GM19023 (cell line): ENCODE data around the gene DGKB.
A peak's percentile ranks its signal among the peaks of the same experiment; 100 is the strongest.

Experiments
- ATAC-seq: cut with Tn5 transposase; IDR thresholded peaks from one replicate; pipeline ENCODE4 v1.9.1; 2021; ENCODE audit warnings: mild to moderate bottlenecking, moderate library complexity; ENCODE audit not compliant: unreplicated experiment

DGKB gene

DNA sequence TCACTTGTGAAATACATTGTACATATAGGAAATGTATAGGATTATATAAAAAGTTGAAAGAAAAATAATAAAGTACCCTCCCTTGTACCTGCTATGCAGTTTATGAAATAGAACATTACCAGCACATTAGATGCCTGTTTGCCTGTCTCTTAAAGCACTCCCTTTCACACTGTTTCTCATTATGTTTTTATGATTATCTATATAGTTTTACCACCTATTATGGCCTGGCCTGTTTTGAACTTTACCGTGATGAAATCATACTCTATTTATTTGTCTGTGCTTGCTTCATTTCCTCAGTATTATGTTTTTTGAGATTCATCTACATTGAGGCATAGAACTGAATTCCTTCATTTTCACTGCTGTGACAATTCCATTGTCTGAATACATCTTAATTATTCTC lies 41.1 kb downstream of the DGKB start:
- no peak for ATAC-seq

DNA sequence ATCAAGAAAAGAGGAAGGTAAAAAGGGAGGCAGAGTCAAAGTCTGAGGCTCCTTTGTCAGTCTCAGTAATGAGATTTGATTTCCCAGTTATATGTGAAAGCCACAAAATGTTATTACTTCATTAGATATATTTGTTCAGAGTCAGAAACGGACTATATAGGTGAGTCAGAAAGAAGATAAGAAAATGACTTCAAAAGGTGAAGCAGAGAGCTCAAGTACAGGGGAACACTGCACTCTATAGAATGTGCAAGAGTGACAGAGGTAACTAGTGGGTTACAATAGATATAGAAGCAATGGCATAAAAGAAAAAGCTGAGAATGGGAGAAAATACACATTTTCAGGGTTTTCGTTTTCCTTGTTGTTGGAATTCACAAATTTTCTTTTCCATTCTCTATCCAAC lies 43.3 kb downstream of the DGKB start:
- no peak for ATAC-seq

DNA sequence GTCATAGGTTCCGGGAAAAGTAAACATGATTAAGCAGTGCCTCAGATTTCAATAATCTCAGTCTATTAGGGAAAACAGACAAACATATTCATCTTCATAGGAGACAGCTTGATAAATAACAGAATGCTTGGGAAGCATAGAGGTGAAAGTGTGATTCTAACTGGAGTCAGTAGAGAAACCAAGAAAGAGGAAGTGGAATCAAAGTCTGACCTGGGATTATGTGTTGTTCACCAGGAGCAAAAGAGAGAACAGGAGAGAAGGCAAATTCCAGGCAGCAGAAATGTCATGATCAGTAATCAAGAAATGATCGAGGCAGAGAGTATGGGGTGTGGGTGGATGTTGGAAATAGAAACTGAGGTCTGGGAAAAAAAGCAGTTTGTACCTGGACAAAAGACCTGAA lies 43.7 kb downstream of the DGKB start:
- no peak for ATAC-seq

DNA sequence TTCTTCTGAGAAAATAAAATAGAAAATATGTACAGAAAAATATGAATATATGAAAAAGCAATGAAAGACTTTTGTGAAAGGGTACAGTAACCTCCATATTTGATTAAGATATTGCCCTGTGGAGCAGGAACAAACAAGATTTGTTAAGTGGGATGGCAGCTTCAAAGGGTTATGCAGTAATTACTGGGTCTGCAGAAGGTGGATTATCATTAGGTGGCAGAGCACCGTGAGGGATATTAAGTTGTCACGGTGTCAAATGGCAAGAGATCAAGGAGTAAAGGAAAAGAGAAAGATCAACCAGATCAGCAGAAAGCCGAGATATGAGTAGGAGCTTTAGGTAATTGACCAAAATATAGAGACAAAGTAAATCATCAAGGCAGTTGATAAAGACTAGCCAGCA lies 44.1 kb downstream of the DGKB start:
- ATAC-seq: no peak

DNA sequence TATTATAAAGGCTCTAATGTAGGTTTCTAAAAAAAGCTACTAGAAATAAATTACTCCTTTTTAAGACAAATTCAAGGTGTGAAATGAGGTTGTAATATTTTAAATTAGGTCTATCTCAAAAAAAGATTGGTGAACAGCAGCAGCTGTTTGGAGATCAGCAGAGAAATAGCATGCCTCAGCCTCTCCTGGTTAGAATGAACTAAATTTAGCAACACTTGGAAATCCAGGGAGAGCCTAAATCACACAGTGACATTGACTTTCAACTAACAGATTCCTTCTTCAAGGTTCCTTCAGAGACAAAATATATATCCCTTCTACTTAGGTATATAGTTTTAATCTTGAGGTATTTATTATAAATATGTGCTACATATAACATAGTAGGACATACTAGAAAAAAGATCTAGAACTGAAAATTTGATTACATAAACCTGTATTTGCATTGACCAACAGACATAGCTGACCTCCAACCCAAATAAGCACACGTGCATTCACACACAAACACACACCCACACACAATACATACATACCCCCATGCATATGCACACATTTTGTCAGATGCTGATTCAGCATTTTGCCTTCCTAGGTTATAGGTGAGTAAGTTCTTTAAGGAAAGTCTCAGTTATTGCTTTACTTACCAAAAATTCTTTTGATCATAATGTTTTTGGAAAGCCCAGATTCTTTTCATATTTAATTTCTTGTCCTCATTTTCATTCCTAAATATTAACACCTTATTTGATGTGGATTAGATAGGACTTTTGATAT lies 47.3 kb downstream of the DGKB start:
- ATAC-seq: no peak

DNA sequence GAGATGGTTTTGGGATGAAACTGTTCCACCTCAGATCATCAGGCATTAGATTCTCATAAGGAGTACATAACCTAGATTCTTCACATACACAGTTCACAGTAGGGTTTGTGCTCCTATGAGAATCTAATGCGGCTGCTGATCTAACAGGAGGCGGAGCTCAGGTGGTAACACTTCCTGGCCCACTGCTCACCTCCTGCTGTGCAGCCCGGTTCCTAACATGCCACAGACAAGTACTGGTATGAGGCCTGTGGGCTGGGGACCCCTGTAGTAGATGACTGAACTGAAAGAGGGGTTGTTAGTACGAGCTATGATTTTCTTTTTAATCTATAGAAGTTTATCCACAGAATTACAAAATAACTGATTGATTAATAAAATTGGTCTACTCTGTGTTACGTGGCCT lies 48.1 kb downstream of the DGKB start:
- ATAC-seq: no peak

DNA sequence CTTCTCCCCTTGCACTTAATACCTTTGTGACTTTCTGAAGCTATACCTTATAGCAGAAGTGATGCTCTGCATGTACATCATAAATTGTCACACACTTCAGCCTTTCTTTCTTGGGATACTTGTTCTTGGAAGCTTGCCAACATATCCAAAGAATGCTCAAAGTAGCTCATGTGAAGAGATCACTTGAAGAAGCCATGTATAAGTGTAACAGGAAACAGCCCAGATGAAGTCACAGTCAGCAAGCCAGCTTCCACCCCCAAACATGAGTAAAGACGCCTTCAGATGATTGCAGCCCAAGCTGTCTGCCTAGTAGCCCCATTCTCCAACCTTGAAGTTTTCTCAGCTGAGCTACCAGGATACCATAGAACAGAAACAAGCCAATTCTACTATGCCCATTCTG lies 50.9 kb downstream of the DGKB start:
- ATAC-seq: no peak

DNA sequence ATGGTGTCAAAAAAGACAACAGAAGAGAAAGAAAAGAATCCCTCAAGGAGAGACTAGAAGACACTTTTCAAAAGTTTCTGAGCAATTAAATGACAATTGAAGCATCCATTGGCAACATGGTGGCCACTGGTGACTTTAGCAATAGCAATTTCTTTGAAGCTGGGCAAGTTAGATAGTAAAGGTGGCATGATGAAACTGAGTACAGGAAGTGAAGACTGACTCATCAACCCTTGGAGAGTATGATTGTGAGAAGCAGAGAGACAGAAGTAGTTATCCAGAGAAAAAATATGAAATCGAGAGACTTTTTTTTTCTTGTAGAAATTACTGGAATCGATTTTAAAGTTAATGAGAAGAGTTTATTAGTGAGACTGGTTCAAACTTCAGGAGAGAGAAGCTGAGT lies 52.5 kb downstream of the DGKB start:
- ATAC-seq: no peak

DNA sequence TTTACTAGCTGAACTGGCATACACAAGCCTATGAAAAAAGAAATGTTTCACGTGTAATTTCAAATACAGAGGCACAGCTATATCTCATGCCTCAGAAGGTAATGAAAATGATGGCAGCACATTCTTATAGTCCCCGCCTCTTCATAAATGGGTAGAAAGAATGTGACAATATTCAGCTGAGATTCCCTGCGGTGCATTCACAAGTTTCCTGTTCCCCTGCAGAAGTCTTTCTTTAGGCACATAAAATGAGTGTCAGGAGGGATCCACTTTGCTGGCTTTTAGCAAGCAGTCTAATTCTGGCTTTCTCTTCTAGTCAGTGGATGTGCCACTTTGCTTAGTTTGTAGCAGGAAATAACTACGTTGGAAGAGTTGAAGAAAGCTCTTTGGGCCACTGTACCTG lies 56.1 kb downstream of the DGKB start:
- ATAC-seq: no peak

DNA sequence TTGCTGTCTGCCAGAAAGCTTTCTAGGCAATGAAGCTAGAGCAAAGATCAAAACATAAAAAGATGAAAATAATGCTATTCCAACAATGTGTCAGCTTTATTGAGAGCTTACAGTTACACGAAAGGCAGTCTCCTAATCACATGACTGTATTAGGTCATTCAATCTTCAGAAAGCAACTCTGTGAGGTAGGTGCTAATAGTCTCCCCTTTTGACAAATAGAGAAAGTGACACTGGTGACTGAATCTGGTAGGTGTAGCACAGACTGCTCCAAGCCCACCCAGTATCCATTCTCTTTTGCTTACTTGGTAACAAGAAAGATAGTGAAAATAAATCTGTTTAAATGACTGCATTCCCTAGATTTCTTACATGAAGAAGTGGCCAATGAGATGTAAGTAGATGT lies 58.8 kb downstream of the DGKB start:
- ATAC-seq: no peak

DNA sequence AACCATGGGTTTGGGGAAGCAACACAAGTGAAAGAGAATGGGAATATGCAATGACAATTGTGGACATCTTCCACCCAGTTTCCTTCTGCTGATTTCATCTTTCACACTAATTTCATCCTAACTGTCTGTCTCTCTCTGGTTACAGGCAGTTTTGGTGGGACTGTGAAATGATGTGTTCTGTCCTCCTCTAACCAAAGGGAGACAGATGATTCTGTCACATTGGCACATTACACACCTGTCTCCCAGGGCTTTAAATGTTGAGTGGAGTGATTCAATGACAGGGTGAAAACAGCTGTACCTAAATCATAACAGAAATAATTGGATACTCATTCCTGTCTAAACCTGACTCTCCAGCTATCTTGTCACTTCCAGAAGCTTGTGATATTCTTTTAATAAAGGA lies 60.0 kb downstream of the DGKB start:
- no peak for ATAC-seq

DNA sequence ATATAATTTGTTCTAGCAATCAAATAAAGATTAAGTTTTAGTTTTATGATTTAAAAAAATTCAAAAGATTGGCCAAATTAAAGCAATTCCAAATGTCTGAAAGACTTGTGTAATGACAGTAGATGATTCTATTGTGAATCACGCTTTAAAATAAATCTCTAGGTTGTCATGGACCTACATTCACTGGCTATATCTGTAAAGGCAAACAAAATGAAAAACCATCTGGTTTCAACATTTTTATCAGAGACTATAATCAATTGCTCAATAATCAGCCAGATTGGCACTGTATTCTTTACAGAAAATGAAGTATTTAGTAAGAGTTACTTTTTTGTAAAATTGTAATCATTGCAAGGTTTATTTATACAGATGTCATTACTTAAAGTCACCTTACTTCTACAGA lies 60.7 kb downstream of the DGKB start:
- no peak for ATAC-seq

DNA sequence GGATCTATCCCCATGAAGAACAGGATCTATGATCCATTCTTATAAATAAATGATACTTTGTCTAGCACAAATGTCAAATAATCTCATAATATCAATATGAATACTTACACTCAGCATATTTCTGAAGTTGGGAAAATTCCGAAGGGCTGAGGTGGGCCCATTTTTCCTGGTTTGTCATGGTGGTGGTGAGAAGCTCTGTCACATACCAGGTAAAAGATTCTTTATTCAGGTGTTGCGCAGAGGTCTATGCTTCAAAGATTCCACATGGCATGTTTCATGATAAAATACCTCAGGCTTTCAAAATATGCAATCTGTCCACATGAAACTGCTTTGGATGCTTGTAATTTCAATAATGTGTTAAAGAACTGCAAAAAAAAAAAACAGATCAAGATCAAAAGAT lies 61.5 kb downstream of the DGKB start:
- no peak for ATAC-seq

DNA sequence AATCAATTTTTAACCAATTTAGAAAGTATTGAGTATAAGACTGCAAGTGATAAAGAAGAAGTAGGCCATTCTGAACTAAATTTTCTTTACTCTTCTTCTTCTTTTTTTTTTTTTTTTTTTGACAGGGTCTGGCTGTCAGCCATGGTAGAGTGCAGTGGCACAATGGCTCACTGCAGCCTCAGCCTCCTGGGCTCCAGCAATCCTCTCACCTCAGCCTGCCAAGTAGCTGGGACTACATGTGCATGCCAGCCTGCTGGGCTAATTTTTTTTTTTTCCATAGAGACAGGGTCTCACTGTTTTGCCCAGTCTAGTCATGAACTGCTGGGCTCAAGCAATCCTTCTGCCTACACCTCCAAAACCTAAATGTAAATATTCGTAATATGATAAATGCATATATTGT lies 63.2 kb downstream of the DGKB start:
- ATAC-seq: no peak

DNA sequence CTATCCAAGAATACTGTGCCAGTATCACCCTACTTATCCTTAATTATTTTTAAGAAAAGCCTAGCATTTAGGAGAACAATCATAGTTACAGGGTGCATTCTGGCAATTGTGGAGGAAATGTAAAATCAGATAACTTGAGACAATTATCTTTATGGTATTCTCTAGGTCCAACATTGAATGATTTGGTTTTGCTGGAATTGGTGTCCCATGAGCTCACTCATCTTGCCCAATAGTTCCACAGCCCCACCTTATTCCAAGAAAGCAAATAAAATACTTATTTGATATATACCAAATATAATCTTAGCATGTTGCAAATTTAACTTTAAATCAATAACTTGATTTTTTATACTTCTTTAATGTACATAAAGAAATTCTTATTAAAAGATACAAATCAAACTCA lies 65.3 kb downstream of the DGKB start:
- ATAC-seq: no peak

DNA sequence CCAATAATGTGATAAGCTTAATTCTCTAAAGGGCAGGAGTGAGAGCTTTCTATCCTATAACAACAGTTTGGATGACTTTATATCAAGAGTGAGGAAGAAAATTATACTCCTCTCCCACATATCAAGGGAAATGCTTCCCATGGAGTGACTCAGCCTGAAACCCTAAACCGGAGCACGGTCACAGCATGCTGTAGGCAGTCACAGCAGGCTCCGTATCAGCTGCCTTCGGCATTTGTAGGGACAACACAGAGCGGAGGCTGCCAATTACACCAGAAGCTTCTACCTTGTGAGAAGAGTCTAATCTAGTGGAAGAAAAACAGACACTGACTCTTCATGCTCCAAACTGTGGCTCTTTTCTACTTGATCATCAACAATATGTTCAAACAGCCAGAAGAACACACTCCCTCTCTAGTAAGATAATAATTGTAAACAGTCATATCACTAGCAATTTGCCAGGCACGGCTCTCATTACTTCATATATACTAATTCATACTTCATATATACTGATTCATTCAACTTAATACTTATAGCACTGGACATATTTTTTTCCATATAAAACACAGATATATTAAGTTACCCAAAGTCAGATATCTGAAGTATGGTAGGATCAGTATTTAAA lies 65.9 kb downstream of the DGKB start:
- ATAC-seq: no peak

DNA sequence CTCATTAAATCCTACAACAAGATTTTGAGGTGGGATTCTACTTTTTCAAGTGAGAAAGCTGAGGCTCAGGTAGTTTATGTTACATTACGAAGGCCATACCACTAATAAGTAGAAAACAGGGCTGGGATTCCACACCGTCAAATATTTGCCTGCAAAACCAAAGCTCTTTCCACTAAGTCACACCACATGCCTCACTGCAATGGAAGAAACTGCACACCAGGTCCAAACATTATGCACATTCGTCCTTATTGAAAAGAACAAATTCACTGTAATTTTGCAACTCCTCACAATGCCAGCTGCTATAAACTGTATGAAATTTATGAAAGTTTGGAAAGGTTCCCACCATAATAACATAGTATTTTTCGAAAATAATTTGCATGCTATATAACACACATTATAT lies 66.5 kb downstream of the DGKB start:
- ATAC-seq: no peak

DNA sequence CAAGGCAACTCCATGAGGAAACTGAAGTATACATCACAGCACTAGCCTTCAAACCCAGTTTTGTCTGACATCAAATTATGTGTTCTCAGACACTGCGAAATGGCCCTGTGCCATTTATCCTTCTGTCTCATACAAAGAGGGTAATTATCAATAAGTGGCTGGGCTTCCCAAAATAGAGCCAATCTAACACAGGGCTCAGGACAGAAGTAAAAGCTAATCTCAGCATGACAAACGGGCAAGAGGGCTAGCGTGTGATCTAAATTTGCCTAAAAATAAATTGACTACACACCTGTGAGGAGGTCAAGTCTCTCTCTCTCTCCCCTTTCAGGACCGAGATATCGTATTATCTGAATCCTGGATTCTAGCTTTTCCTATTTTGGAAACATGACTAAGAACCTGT lies 67.2 kb downstream of the DGKB start:
- no peak for ATAC-seq

DNA sequence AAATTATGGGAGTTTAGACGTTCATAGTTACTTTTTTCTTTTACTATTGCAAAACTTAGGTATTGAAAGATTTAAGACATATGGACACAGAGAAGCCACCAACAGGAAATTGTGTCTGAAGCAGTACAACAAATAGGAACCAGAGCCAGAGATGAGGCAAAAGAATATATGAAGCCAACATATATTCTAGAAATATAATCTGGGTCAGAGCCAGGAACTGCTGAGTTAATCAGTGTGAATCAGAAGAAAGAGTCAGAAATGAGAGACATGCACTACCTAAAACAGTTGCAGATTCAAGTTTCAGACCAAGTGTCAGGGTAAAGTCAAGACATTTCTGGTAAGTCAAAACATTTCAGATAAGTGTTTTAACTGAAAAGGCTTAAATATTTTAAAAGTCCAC lies 67.7 kb downstream of the DGKB start:
- no peak for ATAC-seq

DNA sequence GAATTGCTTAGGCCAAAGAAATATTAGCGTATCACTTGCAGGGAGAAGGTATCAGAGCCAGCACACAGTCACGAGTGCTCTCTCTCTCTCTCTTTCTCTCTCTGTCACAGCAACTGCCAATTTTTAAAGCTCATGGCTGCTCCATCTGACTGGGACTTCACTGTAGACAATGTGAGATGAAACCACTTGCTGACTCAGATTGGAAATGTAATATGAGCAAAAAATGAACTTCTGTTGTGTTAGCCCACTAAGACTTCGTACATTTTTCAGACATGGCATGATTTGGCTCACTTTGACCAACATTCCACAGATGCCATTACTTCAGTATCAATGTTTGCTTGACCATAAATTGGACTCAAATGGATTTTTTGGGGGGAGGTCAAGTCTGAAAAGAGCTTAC lies 68.1 kb downstream of the DGKB start:
- peak; percentile 53 for ATAC-seq

DNA sequence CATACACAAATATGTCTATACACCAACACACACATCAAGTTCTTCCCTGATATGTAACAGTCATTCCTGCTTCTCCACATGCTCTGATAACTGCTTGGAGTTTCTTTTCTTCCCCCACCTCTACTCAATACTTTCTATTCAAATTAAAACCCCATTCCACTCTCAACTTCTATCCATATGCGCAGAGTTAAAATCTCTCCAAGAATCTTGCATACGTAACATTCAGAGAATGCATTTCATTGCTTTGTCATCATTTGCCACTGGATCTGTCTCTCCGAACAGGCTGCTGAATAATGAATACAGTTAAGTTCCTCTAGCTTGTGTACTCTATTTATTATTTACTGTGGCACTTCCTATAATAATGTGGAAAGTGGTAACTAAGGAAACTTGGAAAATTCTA lies 68.8 kb downstream of the DGKB start:
- ATAC-seq: no peak

DNA sequence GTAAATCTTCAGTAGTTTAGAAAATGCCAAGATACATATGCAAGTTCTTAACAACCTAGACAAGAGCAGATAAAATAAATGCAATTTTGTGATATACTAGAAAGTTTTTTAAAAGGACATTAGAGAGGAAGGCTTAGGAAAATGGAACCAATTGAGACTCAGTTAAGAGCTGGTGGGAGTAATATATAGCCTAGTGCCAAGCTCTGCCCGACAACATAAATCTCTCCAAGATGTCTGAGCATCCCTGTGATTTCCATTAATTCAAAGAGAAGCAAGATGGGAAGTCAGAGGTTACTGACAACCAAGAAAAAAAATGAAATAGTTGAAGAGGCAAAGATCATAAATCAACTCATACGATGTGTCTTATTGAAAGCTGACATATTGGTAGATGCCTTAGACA lies 74.5 kb downstream of the DGKB start:
- ATAC-seq: no peak

DNA sequence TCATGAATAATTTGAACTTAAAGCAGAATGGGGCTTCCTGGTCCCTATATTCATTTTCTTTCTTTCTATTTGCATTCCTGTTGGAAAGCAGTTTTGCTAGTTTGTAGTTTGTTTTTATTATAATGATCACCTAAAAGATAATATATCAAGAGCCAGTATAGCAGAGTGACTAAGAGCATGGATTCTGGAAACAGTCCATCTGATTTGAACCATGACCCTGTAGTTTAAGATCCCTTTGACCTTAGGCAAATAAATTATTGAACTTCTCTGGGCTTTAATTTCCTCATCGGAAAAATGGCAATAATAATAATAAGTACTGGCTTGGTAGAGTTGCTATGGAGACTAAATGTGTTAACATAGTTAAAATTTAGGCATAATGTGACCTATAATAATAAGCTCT lies 76.1 kb downstream of the DGKB start:
- no peak for ATAC-seq
